Measurements from ENCODE around the gene CNKSR3. TPM values are rescaled to one million over a fixed set of nuclear protein-coding genes. Genes with fewer than 3 reads are reported as not detected.

Gene CNKSR3
- polyA plus RNA-seq, 1 experiment: 5.2 TPM

- DNase-seq (ENCODE audit: low read depth): no peak
- Histone ChIP-seq H3K4me3 (ENCODE audit: low read depth, low read length) (no peak overlapping the region), H3K36me3 (ENCODE audit: control insufficient read depth, insufficient read depth, low read length) (no peaks in the 10 kb centered on the region), H3K27me3 (ENCODE audit: control insufficient read depth, insufficient read depth, low read length) (no peaks in the 10 kb centered on the region)
- CTCF ChIA-PET: interaction anchor here (1.2 to 1.8 kb wide), 2 partner anchors 9 to 10 kb away, joined by 3 to 7 read pairs; no protein-coding TSS in a partner anchor
- TF ChIP-seq CTCF (IDR thresholded peaks at IDR 0.05; ENCODE audit: insufficient read depth, low read depth, low read length): no peak
- POLR2A ChIA-PET: no interaction called here
Measured at GRCh38 chr6:154506991-154507898, 3.2 kb downstream of the CNKSR3 start.

- DNase-seq (ENCODE audit: low read depth): no peak
- CTCF ChIA-PET: no interaction called here
Measured at GRCh38 chr6:154506582-154506981, 3.9 kb downstream of the CNKSR3 start.

GRCh38 chr6:154506108-154506507 is 4.4 kb downstream of the CNKSR3 start:
- no peaks in the 10 kb centered on the region for H3K36me3 ChIP-seq (ENCODE audit: control insufficient read depth, insufficient read depth, low read length)
- no peaks in the 10 kb centered on the region for H3K27me3 ChIP-seq (ENCODE audit: control insufficient read depth, insufficient read depth, low read length)
- H3K4me3 ChIP-seq (ENCODE audit: low read depth, low read length): no peak overlapping the region
- no peak for DNase-seq (ENCODE audit: low read depth)
- TF ChIP-seq CTCF (IDR thresholded peaks at IDR 0.05; ENCODE audit: insufficient read depth, low read depth, low read length): no peak
- ChIA-PET POLR2A (no interaction called here), CTCF (no interaction called here)

More at GRCh38 chr6:154506582-154506981, 3.9 kb downstream of the CNKSR3 start:
- POLR2A ChIA-PET: no interaction called here
- no peak for TF ChIP-seq CTCF (IDR thresholded peaks at IDR 0.05; ENCODE audit: insufficient read depth, low read depth, low read length)
- Histone ChIP-seq H3K4me3 (ENCODE audit: low read depth, low read length) (no peak overlapping the region), H3K36me3 (ENCODE audit: control insufficient read depth, insufficient read depth, low read length) (no peaks in the 10 kb centered on the region), H3K27me3 (ENCODE audit: control insufficient read depth, insufficient read depth, low read length) (no peaks in the 10 kb centered on the region)

- H3K36me3 ChIP-seq (ENCODE audit: control insufficient read depth, insufficient read depth, low read length): no peaks in the 10 kb centered on the region
- POLR2A ChIA-PET: no interaction called here
- DNase-seq (ENCODE audit: low read depth): no peak
- H3K4me3 ChIP-seq (ENCODE audit: low read depth, low read length): no peak overlapping the region
- CTCF ChIA-PET: interaction anchor here (0.6 to 1.5 kb wide), 3 partner anchors 17 to 723 kb away, joined by 3 read pairs; no protein-coding TSS in a partner anchor
- H3K27me3 ChIP-seq (ENCODE audit: control insufficient read depth, insufficient read depth, low read length): no peaks in the 10 kb centered on the region
- TF ChIP-seq CTCF (IDR thresholded peaks at IDR 0.05; ENCODE audit: insufficient read depth, low read depth, low read length): no peak
Measured at GRCh38 chr6:154504865-154505449, 5.5 kb downstream of the CNKSR3 start.

- no peak for DNase-seq (ENCODE audit: low read depth)
- no peak overlapping the region for H3K4me3 ChIP-seq (ENCODE audit: low read depth, low read length)
- no peaks in the 10 kb centered on the region for H3K36me3 ChIP-seq (ENCODE audit: control insufficient read depth, insufficient read depth, low read length)
- H3K27me3 ChIP-seq (ENCODE audit: control insufficient read depth, insufficient read depth, low read length): no peaks in the 10 kb centered on the region
- POLR2A ChIA-PET: no interaction called here
- CTCF ChIA-PET: interaction anchor here (0.6 to 1.5 kb wide), 2 partner anchors 16 to 724 kb away, joined by 3 read pairs; no protein-coding TSS in a partner anchor
- no peak for TF ChIP-seq CTCF (IDR thresholded peaks at IDR 0.05; ENCODE audit: insufficient read depth, low read depth, low read length)
Measured at GRCh38 chr6:154504102-154504501, 6.4 kb downstream of the CNKSR3 start.

Measured in BJ (cell line).